ENCODE results near the gene DTX4.

DNA sequence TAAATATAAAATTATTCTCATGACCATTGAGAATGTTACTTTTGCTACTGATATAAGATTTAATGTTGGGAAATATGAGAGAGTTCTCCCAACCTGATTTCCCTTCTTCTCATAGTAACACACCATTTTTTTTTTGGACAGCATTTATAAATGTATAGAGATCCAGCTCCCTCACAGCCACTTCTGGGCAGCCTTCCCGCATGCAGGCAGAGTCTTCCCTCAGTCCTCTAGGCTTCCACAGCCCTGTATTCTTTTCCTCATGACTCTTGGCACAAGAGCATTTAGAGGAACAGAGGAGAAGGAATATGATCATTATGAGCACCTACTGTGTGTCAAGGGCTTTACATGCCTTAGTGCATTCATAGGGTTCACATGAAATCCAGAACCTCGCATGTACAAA, 9.0 kb downstream of the DTX4 start:
- TF ChIP-seq CTCF (IDR thresholded peaks at IDR 0.05; ENCODE audit: poor library complexity) (no peak), EZH2 (IDR thresholded peaks at IDR 0.05; ENCODE audit: borderline replicate concordance) (no peak)
